ENCODE data around the gene OTUB2.

DNA sequence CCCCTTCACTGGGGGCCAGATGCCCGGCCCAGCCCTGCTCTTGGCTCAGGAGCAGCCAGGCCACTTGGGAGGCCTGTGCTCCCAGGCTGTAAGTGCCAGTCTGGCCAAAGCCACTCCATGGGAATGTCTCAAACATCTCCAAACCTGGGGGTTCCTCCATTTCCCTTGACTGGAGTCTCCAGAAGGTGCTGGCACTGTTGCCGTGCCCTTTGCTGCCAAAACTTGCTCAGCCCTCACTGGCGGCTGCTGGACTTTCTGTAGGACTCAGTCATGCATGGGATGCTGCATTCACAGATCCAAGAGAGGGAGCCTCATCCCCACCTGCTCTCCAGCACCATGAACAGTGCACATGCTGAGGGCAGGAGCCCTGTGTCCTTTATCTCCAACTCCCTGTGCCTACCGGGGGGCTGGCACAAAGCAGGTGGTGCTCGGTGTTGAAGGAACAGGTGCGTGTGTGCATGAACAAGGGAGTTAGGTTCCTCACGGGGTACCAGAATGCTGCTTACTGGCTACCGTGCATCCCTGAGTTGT lies 9.6 kb upstream of the OTUB2 start:
- TF ChIP-seq, protein P1, sequence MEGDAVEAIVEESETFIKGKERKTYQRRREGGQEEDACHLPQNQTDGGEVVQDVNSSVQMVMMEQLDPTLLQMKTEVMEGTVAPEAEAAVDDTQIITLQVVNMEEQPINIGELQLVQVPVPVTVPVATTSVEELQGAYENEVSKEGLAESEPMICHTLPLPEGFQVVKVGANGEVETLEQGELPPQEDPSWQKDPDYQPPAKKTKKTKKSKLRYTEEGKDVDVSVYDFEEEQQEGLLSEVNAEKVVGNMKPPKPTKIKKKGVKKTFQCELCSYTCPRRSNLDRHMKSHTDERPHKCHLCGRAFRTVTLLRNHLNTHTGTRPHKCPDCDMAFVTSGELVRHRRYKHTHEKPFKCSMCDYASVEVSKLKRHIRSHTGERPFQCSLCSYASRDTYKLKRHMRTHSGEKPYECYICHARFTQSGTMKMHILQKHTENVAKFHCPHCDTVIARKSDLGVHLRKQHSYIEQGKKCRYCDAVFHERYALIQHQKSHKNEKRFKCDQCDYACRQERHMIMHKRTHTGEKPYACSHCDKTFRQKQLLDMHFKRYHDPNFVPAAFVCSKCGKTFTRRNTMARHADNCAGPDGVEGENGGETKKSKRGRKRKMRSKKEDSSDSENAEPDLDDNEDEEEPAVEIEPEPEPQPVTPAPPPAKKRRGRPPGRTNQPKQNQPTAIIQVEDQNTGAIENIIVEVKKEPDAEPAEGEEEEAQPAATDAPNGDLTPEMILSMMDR (IDR thresholded peaks at IDR 0.05) = no peak
- no peak for TF ChIP-seq POLR2A (IDR thresholded peaks at IDR 0.05; ENCODE audit: low read depth)
